OCI-LY3 (cell line): ENCODE results near the gene KRTAP12-3.
"Not testable (repeated sequence)": the region's sequence is repeated elsewhere in the genome, so short reads cannot be mapped to it uniquely, and the experiment has no call there.

ENCODE experiments used
- H2AFZ ChIP-seq: fragments of 200-600, 300-600 bp; shearing (Covaris generic); 2 replicates; pipeline ENCODE4 v1.6.0; 2014; ENCODE audit warnings: antibody characterized with exemption, low read depth, low read length
- H3K27ac ChIP-seq: fragments of 200-600, 300-600 bp; sonication (generic); 2 replicates; pipeline ENCODE4 v1.5.1; 2014; ENCODE audit warnings: mild to moderate bottlenecking, low read length, moderate library complexity, mixed read lengths
- H3K27me3 ChIP-seq: fragments of 200-600, 300-600 bp; sonication (generic); 2 replicates; pipeline ENCODE4 v1.6.1; 2014; ENCODE audit warnings: low read depth, low read length, mixed read lengths
- H3K36me3 ChIP-seq: fragments of 200-600, 300-600 bp; sonication (generic); replicated peaks from 2 replicates; pipeline ENCODE3; 2014; ENCODE audit warnings: low read depth, low read length, mixed read lengths
- H3K4me1 ChIP-seq: fragments of 300-600, 200-600 bp; sonication (generic); 2 replicates; pipeline ENCODE4 v1.6.1; 2014; ENCODE audit warnings: low read length, mixed read lengths
- H3K4me2 ChIP-seq: fragments of 200-600, 300-600 bp; sonication (generic); 2 replicates; pipeline ENCODE4 v1.6.1; 2014; ENCODE audit warnings: low read length, mixed read lengths
- H3K4me3 ChIP-seq: fragments of 300-600, 200-600 bp; sonication (generic); 2 replicates; pipeline ENCODE4 v1.5.1; 2014; ENCODE audit warnings: antibody characterized with exemption, mild to moderate bottlenecking, low read length, moderate library complexity
- H3K79me2 ChIP-seq: fragments of 300-600, 200-600 bp; shearing (Covaris generic); 2 replicates; pipeline ENCODE4 v1.6.1; 2014; ENCODE audit warnings: mild to moderate bottlenecking, low read length, mixed read lengths
- H3K9ac ChIP-seq: fragments of 300-600, 200-600 bp; shearing (Covaris generic); 2 replicates; pipeline ENCODE4 v1.6.0; 2014; ENCODE audit warnings: mild to moderate bottlenecking, low read length, moderate library complexity
- H3K9me3 ChIP-seq: fragments of 200-600, 300-600 bp; shearing (Covaris generic); 2 replicates; pipeline ENCODE4 v1.6.1; 2014; ENCODE audit warnings: low read length, mixed read lengths; ENCODE audit not compliant: insufficient read depth
- H4K20me1 ChIP-seq: fragments of 200-600, 300-600 bp; sonication (generic); 2 replicates; pipeline ENCODE4 v1.6.1; 2016; ENCODE audit warnings: low read length, mixed read lengths; ENCODE audit not compliant: insufficient read depth
- CTCF ChIP-seq: fragments of 200-600, 300-600 bp; sonication (generic); IDR thresholded peaks from 2 replicates; pipeline ENCODE4 v1.5.1; 2014; ENCODE audit warnings: antibody characterized with exemption, low read length, low read depth
- EZH2phosphoT487 ChIP-seq: fragments of 200-600 bp; shearing (Covaris generic); IDR thresholded peaks from 2 replicates; pipeline ENCODE4 v1.6.1; 2018; ENCODE audit warnings: antibody characterized with exemption, mixed run types, low read depth

KRTAP12-3 gene

GRCh38 chr21:44639331-44639655 lies 18.4 kb upstream of the KRTAP12-3 start:
- no peak overlapping the region for H3K9ac ChIP-seq
- 0 out of 2 replicates have a peak, but pooled peaks cover 4% of the 10 kb centered on the region for H3K9me3 ChIP-seq
- H3K4me1 ChIP-seq: no peaks in the 10 kb centered on the region
- H3K79me2 ChIP-seq: no peaks in the 10 kb centered on the region
- H2AFZ ChIP-seq: no peak overlapping the region
- no peak overlapping the region for H3K4me2 ChIP-seq
- no peak overlapping the region for H3K4me3 ChIP-seq
- H4K20me1 ChIP-seq: no peaks in the 10 kb centered on the region
- H3K27ac ChIP-seq: no peak overlapping the region
- H3K36me3 ChIP-seq: no peaks in the 10 kb centered on the region
- no peaks in the 10 kb centered on the region; the same call in 1 of the 2 replicates for H3K27me3 ChIP-seq
- TF ChIP-seq CTCF: no peak
- TF ChIP-seq EZH2phosphoT487: no peak

- Histone ChIP-seq H3K4me2 (no peak overlapping the region), H3K4me3 (no peak overlapping the region), H3K36me3 (no peaks in the 10 kb centered on the region), H4K20me1 (no peaks in the 10 kb centered on the region), H3K9ac (no peak overlapping the region), H3K4me1 (no peaks in the 10 kb centered on the region), H3K9me3 (0 out of 2 replicates have a peak, but pooled peaks cover 4% of the 10 kb centered on the region), H3K79me2 (no peaks in the 10 kb centered on the region), H2AFZ (no peak overlapping the region), H3K27me3 (no peaks in the 10 kb centered on the region), H3K27ac (no peak overlapping the region)
- TF ChIP-seq CTCF (no peak), EZH2phosphoT487 (no peak)
These were observed 17.0 kb upstream of the KRTAP12-3 start for GRCh38 chr21:44640761-44641160.

- no peak overlapping the region for H3K4me3 ChIP-seq
- H3K79me2 ChIP-seq: no peaks in the 10 kb centered on the region
- no peak overlapping the region for H2AFZ ChIP-seq
- TF ChIP-seq EZH2phosphoT487: no peak
- no peak for TF ChIP-seq CTCF
- H4K20me1 ChIP-seq: no peaks in the 10 kb centered on the region
- no peaks in the 10 kb centered on the region for H3K36me3 ChIP-seq
- no peaks in the 10 kb centered on the region for H3K27me3 ChIP-seq
- no peak overlapping the region for H3K9ac ChIP-seq
- no peak overlapping the region for H3K4me2 ChIP-seq
- no peaks in the 10 kb centered on the region for H3K4me1 ChIP-seq
- no peak overlapping the region for H3K27ac ChIP-seq
- 0 out of 2 replicates have a peak, but pooled peaks cover 4% of the 10 kb centered on the region for H3K9me3 ChIP-seq
These were observed 13.9 kb upstream of the KRTAP12-3 start for GRCh38 chr21:44643741-44644310.

- H3K27ac ChIP-seq: no peak overlapping the region
- H3K9ac ChIP-seq: no peak overlapping the region
- no peak overlapping the region for H3K4me3 ChIP-seq
- H3K4me1 ChIP-seq: no peaks in the 10 kb centered on the region
- no peak overlapping the region for H3K4me2 ChIP-seq
- no peaks in the 10 kb centered on the region for H3K79me2 ChIP-seq
- no peak overlapping the region for H2AFZ ChIP-seq
- H3K9me3 ChIP-seq: 0 out of 2 replicates have a peak, but pooled peaks cover 4% of the 10 kb centered on the region
- no peaks in the 10 kb centered on the region for H3K36me3 ChIP-seq
- H4K20me1 ChIP-seq: no peaks in the 10 kb centered on the region
- TF ChIP-seq CTCF: no peak
- TF ChIP-seq EZH2phosphoT487: no peak
- no peaks in the 10 kb centered on the region for H3K27me3 ChIP-seq
These were observed 12.9 kb upstream of the KRTAP12-3 start for GRCh38 chr21:44644878-44645277.

GRCh38 chr21:44646366-44647221 lies 11.1 kb upstream of the KRTAP12-3 start, which contains the start of gene KRTAP10-11:
KRTAP10-11 (plus strand) TSS chr21:44646414; CDS start chr21:44646459, 45 bp downstream.
- H3K79me2 ChIP-seq, H3K9ac ChIP-seq, H3K4me1 ChIP-seq, H3K9me3 ChIP-seq, H2AFZ ChIP-seq, H3K36me3 ChIP-seq, H4K20me1 ChIP-seq, H3K4me3 ChIP-seq, H3K27me3 ChIP-seq, H3K4me2 ChIP-seq, H3K27ac ChIP-seq: not testable (repeated sequence)
